ENCODE results near the gene APOOL.
A peak's percentile ranks its signal among the peaks of the same experiment; 100 is the strongest.
"Not testable (repeated sequence)": the region's sequence is repeated elsewhere in the genome, so short reads cannot be mapped to it uniquely, and the experiment has no call there.

APOOL gene

GRCh38 chrX:85003655-85004244 is at the start of gene APOOL:
TSS of gene APOOL (plus strand) at chrX:85003877. CDS start at chrX:85003913, 36 bp downstream.
- peak; percentile 96 for DNase-seq (ENCODE audit: low read depth, low spot score)

- DNase-seq (ENCODE audit: low read depth, low spot score), result no peak
These were observed 47.4 kb upstream of the APOOL start for GRCh38 chrX:84956304-84956703.

GRCh38 chrX:84974803-84975202 is 28.9 kb upstream of the APOOL start:
- DNase-seq (ENCODE audit: low read depth, low spot score), result no peak

GRCh38 chrX:84991739-84992138 is 11.9 kb upstream of the APOOL start:
- not testable (repeated sequence) for DNase-seq (ENCODE audit: low read depth, low spot score)

GRCh38 chrX:84993150-84993549 is 10.5 kb upstream of the APOOL start:
- no peak for DNase-seq (ENCODE audit: low read depth, low spot score)

GRCh38 chrX:85001344-85001743 is 2.3 kb upstream of the APOOL start:
- DNase-seq (ENCODE audit: low read depth, low spot score), result no peak

GRCh38 chrX:85004255-85004654 is 578 bp downstream of the APOOL start:
- DNase-seq (ENCODE audit: low read depth, low spot score), result no peak

GRCh38 chrX:85012098-85012497 is 8.4 kb downstream of the APOOL start:
- DNase-seq (ENCODE audit: low read depth, low spot score), result no peak

GRCh38 chrX:85015351-85015750 is 11.7 kb downstream of the APOOL start:
- DNase-seq (ENCODE audit: low read depth, low spot score), result not testable (repeated sequence)

GRCh38 chrX:85017721-85018120 is 14.0 kb downstream of the APOOL start:
- no peak for DNase-seq (ENCODE audit: low read depth, low spot score)

GRCh38 chrX:85018471-85018870 is 14.8 kb downstream of the APOOL start:
- DNase-seq (ENCODE audit: low read depth, low spot score), result no peak

GRCh38 chrX:85020216-85020615 is 16.5 kb downstream of the APOOL start:
- no peak for DNase-seq (ENCODE audit: low read depth, low spot score)

- no peak for DNase-seq (ENCODE audit: low read depth, low spot score)
These were observed 20.4 kb downstream of the APOOL start for GRCh38 chrX:85024044-85024443.

GRCh38 chrX:85024562-85024961 is 20.9 kb downstream of the APOOL start:
- no peak for DNase-seq (ENCODE audit: low read depth, low spot score)

GRCh38 chrX:85026170-85026569 is 22.5 kb downstream of the APOOL start:
- DNase-seq (ENCODE audit: low read depth, low spot score), result peak; percentile 35

- no peak for DNase-seq (ENCODE audit: low read depth, low spot score)
These were observed 25.4 kb downstream of the APOOL start for GRCh38 chrX:85029043-85029442.

- no peak for DNase-seq (ENCODE audit: low read depth, low spot score)
These were observed 27.8 kb downstream of the APOOL start for GRCh38 chrX:85031505-85031904.

GRCh38 chrX:85037114-85037513 is 33.4 kb downstream of the APOOL start:
- DNase-seq (ENCODE audit: low read depth, low spot score), result no peak

- DNase-seq (ENCODE audit: low read depth, low spot score), result no peak
These were observed 48.0 kb downstream of the APOOL start for GRCh38 chrX:85051627-85052026.

- DNase-seq (ENCODE audit: low read depth, low spot score), result no peak
These were observed 48.5 kb downstream of the APOOL start for GRCh38 chrX:85052205-85052604.

GRCh38 chrX:85052636-85053343 is 49.1 kb downstream of the APOOL start:
- DNase-seq (ENCODE audit: low read depth, low spot score), result no peak

GRCh38 chrX:85065512-85066198 is 62.0 kb downstream of the APOOL start:
- no peak for DNase-seq (ENCODE audit: low read depth, low spot score)

GRCh38 chrX:85077247-85077646 is 73.6 kb downstream of the APOOL start:
- DNase-seq (ENCODE audit: low read depth, low spot score), result not testable (repeated sequence)
